SK-N-SH treated with all-trans-retinoic acid at 6 μM for 48 hours (cell line): ENCODE results near the gene EEF1E1.

Experiments
- ARNTL ChIP-seq: fragments of 450-650 bp; formaldehyde crosslinking; IDR thresholded peaks from 2 replicates; pipeline ENCODE4 v1.5.0; 2020; ENCODE audit warnings: low read depth, mild to moderate bottlenecking, moderate library complexity, borderline replicate concordance
- BACH2 ChIP-seq: fragments of 250-450 bp; sonication (Bioruptor Pico); IDR thresholded peaks from 2 replicates; pipeline ENCODE4 v1.9.0; 2021; ENCODE audit warnings: mild to moderate bottlenecking, borderline replicate concordance
- CSDC2 ChIP-seq: fragments of 250-450 bp; sonication (Bioruptor Pico); IDR thresholded peaks from 2 replicates; pipeline ENCODE4 v1.5.0; 2020; ENCODE audit warnings: mild to moderate bottlenecking, moderate library complexity
- GLIS3 ChIP-seq: fragments of 250-450 bp; sonication (Bioruptor Pico); IDR thresholded peaks from 2 replicates; pipeline ENCODE4 v1.5.0; 2020; ENCODE audit warnings: mild to moderate bottlenecking, moderate library complexity
- OSR1 ChIP-seq: fragments of 250-450 bp; sonication (Bioruptor Pico); IDR thresholded peaks from 2 replicates; pipeline ENCODE4 v1.8.0; 2022; ENCODE audit warnings: moderate library complexity, mild to moderate bottlenecking, inconsistent platforms
- RARB ChIP-seq: fragments of 250-450 bp; sonication (Bioruptor Pico); IDR thresholded peaks from 2 replicates; pipeline ENCODE4 v1.8.0; 2021; ENCODE audit warnings: mild to moderate bottlenecking, moderate library complexity
- SNAI2 ChIP-seq: fragments of 250-450 bp; sonication (Bioruptor Pico); IDR thresholded peaks from 2 replicates; pipeline ENCODE4 v1.5.0; 2020; ENCODE audit warnings: mild to moderate bottlenecking, moderate library complexity
- TCF4 ChIP-seq: fragments of 250-450 bp; sonication (Bioruptor Pico); IDR thresholded peaks from 2 replicates; pipeline ENCODE4 v1.8.0; 2021; ENCODE audit warnings: mild to moderate bottlenecking, moderate library complexity, borderline replicate concordance
- ZFP3 ChIP-seq: fragments of 250-450 bp; sonication (Bioruptor Pico); IDR thresholded peaks from 2 replicates; pipeline ENCODE4 v1.5.0; 2020; ENCODE audit warnings: mild to moderate bottlenecking, moderate library complexity
- ZFP30 ChIP-seq: fragments of 450-650 bp; formaldehyde crosslinking; IDR thresholded peaks from 2 replicates; pipeline ENCODE4 v1.5.0; 2022; ENCODE audit warnings: mild to moderate bottlenecking, moderate library complexity
- TF ChIP-seq, protein P1 (sequence below): fragments of 250-450 bp; sonication (Bioruptor Pico); IDR thresholded peaks from 2 replicates; pipeline ENCODE4 v1.5.0; 2020; ENCODE audit warnings: mild to moderate bottlenecking, moderate library complexity
- TF ChIP-seq, protein P2 (sequence below): fragments of 250-450 bp; sonication (Bioruptor Pico); IDR thresholded peaks from 2 replicates; pipeline ENCODE4 v1.5.1; 2020; ENCODE audit warnings: low read depth, mild to moderate bottlenecking, moderate library complexity
- TF ChIP-seq, protein P3 (sequence below): fragments of 250-450 bp; sonication (Bioruptor Pico); IDR thresholded peaks from 2 replicates; pipeline ENCODE4 v1.5.1; 2021; ENCODE audit warnings: mild to moderate bottlenecking, moderate library complexity

DNA sequence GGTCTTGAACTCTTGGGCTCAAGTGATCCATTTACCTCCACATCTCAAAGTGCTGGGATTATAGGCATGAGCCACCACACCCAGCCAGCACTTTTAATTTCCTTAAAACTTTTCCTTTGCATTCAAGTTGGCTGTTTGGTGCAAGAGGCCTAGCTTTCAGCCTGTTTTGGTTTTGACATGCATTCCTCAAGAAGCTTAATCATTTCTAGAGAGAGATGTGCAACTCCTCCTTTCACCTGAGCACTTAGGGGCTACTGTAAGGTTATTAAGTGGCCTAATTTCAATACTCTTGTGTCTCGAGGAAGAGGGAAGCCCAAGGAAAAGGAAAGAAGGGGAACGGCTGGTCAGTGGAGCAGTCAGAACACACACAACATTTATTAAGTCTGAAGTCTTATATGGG, 24.4 kb downstream of the EEF1E1 start:
- no peak for TF ChIP-seq OSR1 (CRISPR knock-in tag)
- TF ChIP-seq, protein P1, sequence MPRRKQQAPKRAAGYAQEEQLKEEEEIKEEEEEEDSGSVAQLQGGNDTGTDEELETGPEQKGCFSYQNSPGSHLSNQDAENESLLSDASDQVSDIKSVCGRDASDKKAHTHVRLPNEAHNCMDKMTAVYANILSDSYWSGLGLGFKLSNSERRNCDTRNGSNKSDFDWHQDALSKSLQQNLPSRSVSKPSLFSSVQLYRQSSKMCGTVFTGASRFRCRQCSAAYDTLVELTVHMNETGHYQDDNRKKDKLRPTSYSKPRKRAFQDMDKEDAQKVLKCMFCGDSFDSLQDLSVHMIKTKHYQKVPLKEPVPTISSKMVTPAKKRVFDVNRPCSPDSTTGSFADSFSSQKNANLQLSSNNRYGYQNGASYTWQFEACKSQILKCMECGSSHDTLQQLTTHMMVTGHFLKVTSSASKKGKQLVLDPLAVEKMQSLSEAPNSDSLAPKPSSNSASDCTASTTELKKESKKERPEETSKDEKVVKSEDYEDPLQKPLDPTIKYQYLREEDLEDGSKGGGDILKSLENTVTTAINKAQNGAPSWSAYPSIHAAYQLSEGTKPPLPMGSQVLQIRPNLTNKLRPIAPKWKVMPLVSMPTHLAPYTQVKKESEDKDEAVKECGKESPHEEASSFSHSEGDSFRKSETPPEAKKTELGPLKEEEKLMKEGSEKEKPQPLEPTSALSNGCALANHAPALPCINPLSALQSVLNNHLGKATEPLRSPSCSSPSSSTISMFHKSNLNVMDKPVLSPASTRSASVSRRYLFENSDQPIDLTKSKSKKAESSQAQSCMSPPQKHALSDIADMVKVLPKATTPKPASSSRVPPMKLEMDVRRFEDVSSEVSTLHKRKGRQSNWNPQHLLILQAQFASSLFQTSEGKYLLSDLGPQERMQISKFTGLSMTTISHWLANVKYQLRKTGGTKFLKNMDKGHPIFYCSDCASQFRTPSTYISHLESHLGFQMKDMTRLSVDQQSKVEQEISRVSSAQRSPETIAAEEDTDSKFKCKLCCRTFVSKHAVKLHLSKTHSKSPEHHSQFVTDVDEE: no peak
- TF ChIP-seq CSDC2: no peak
- TF ChIP-seq RARB (CRISPR knock-in tag): no peak
- TF ChIP-seq ZFP3 (CRISPR knock-in tag): no peak
- TF ChIP-seq, protein P2, sequence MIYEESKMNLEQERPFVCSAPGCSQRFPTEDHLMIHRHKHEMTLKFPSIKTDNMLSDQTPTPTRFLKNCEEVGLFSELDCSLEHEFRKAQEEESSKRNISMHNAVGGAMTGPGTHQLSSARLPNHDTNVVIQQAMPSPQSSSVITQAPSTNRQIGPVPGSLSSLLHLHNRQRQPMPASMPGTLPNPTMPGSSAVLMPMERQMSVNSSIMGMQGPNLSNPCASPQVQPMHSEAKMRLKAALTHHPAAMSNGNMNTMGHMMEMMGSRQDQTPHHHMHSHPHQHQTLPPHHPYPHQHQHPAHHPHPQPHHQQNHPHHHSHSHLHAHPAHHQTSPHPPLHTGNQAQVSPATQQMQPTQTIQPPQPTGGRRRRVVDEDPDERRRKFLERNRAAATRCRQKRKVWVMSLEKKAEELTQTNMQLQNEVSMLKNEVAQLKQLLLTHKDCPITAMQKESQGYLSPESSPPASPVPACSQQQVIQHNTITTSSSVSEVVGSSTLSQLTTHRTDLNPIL (CRISPR knock-in tag): no peak
- no peak for TF ChIP-seq TCF4 (CRISPR knock-in tag)
- no peak for TF ChIP-seq GLIS3 (CRISPR knock-in tag)
- TF ChIP-seq ZFP30 (CRISPR knock-in tag): no peak
- no peak for TF ChIP-seq SNAI2
- no peak for TF ChIP-seq BACH2 (CRISPR knock-in tag)
- no peak for TF ChIP-seq ARNTL (CRISPR knock-in tag)
- TF ChIP-seq, protein P3, sequence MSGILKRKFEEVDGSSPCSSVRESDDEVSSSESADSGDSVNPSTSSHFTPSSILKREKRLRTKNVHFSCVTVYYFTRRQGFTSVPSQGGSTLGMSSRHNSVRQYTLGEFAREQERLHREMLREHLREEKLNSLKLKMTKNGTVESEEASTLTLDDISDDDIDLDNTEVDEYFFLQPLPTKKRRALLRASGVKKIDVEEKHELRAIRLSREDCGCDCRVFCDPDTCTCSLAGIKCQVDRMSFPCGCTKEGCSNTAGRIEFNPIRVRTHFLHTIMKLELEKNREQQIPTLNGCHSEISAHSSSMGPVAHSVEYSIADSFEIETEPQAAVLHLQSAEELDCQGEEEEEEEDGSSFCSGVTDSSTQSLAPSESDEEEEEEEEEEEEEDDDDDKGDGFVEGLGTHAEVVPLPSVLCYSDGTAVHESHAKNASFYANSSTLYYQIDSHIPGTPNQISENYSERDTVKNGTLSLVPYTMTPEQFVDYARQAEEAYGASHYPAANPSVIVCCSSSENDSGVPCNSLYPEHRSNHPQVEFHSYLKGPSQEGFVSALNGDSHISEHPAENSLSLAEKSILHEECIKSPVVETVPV (CRISPR knock-in tag): no peak
